Thyroid gland (tissue), 4 donors: ENCODE data around the gene OXNAD1.

ENCODE experiments used
- CTCF ChIP-seq, 6 experiments: fragments of 200-600 bp in 3 of 6; fragments of 450-650 bp in 3 of 6; sonication (generic) in 3 of 6; IDR thresholded peaks; one replicate each; pipeline ENCODE4 v1.5.1; 2016 to 2019; ENCODE audit warnings: antibody characterized with exemption in 6 of 6, mild to moderate bottlenecking in 2 of 6, inconsistent platforms in 1 of 6, moderate library complexity in 1 of 6
- POLR2A ChIP-seq, 2 donors: fragments of 450-650 bp; IDR thresholded peaks; one replicate each; pipeline ENCODE4 v1.6.1; 2017; ENCODE audit warnings: antibody characterized with exemption in 2 of 2, mild to moderate bottlenecking in 2 of 2, moderate library complexity in 1 of 2

- TF ChIP-seq CTCF (IDR thresholded peaks at IDR 0.05) (no peak), POLR2A (IDR thresholded peaks at IDR 0.05) (no peak)
These were observed 87.4 kb downstream of the OXNAD1 start for GRCh38 chr3:16352428-16352827.
